Measurements from ENCODE around the gene RASAL2. TPM values are rescaled to one million over a fixed set of nuclear protein-coding genes. Genes with fewer than 3 reads are reported as not detected.

Gene RASAL2
- total and polyA plus RNA-seq, 2 of the 4 experiments (the other 2 are of a cell fraction): 13.1 to 20.6 TPM

GRCh38 chr1:178330848-178331497 is 237.1 kb downstream of the RASAL2 start:
- H3K23ac ChIP-seq (ENCODE audit: low read depth, low read length): no peak overlapping the region
- no peak overlapping the region for H3K56ac ChIP-seq (ENCODE audit: extremely low read depth, insufficient read depth, low read length)
- ChIA-PET POLR2A (ENCODE audit: unreplicated experiment) (no interaction called here), CTCF (no interaction called here)
- no peak overlapping the region for H2AK5ac ChIP-seq (ENCODE audit: low read depth, low read length)
- no peak overlapping the region for H3K14ac ChIP-seq (replicated peaks; ENCODE audit: low read depth, low read length)
- no peaks in the 10 kb centered on the region for H3K27me3 ChIP-seq (ENCODE audit: control insufficient read depth, insufficient read depth, low read length)
- H4K8ac ChIP-seq (ENCODE audit: low read depth in 2 of 2, low read length in 2 of 2): no peak overlapping the region
- H3K9ac ChIP-seq (ENCODE audit: low read depth, low read length): no peak overlapping the region
- no peak overlapping the region for H3K27ac ChIP-seq (ENCODE audit: insufficient read depth, low read length)
- H2BK5ac ChIP-seq (ENCODE audit: low read depth, low read length, poor library complexity, severe bottlenecking): no peak overlapping the region
- H2AK9ac ChIP-seq (replicated peaks; ENCODE audit: low read depth, low read length, poor library complexity): no peak overlapping the region
- peaks cover 3% of the 10 kb centered on the region; the same call in 1 of the 2 replicates for H3K9me1 ChIP-seq (ENCODE audit: insufficient read depth, low read length)
- intact Hi-C loops (cut with micrococcal nuclease): no loop called here
- dilution Hi-C loops (cut with HindIII; ENCODE audit: low sequenced_read_pairs, unreplicated experiment): no loop called here
- no peak overlapping the region for H4K5ac ChIP-seq (ENCODE audit: low read depth, low read length)
- no peak overlapping the region for H2BK20ac ChIP-seq (ENCODE audit: low read depth, low read length)
- no peak for ATAC-seq (ENCODE audit: low read depth)
- in situ Hi-C loops (cut with MboI; ENCODE audit: low sequenced_read_pairs): no loop called here
- H4K20me1 ChIP-seq (ENCODE audit: insufficient read depth, low read length): peaks cover 3% of the 10 kb centered on the region; the same call in 1 of the 2 replicates
- no peak overlapping the region for H3K4me3 ChIP-seq (ENCODE audit: insufficient read depth, low read depth, low read length)
- WGBS, 2 experiments (ENCODE audit: extremely low coverage in 2 of 2, insufficient read length in 1 of 2): no CpG with 5 or more reads among the region's 7 CpGs
- H3K4ac ChIP-seq (ENCODE audit: low read depth, low read length): no peak overlapping the region
- H2AFZ ChIP-seq (replicated peaks; ENCODE audit: low read length, poor library complexity): no peak overlapping the region
- TF ChIP-seq USF2 (IDR thresholded peaks at IDR 0.05; ENCODE audit: low read depth, low read length) (no peak), CEBPB (IDR thresholded peaks at IDR 0.05; ENCODE audit: low read depth, low read length) (no peak), RCOR1 (IDR thresholded peaks at IDR 0.05; ENCODE audit: insufficient replicate concordance, low read length) (no peak), FOS (IDR thresholded peaks at IDR 0.05; ENCODE audit: low read depth, low read length) (no peak), MAZ (IDR thresholded peaks at IDR 0.05; ENCODE audit: borderline replicate concordance, low read depth, low read length) (no peak), CTCF (conservative IDR thresholded peaks at IDR 0.05; ENCODE audit: low read depth, low read length) (no peak), RAD21 (IDR thresholded peaks at IDR 0.05; ENCODE audit: low read length) (no peak)
- no peak overlapping the region; the same call in 1 of the 2 replicates for H3K18ac ChIP-seq (ENCODE audit: low read depth, low read length)
- H2BK120ac ChIP-seq (ENCODE audit: low read depth, low read length): no peak overlapping the region
- H2BK15ac ChIP-seq (ENCODE audit: low read depth, low read length): no peak overlapping the region
- H3K9me3 ChIP-seq (ENCODE audit: control insufficient read depth, insufficient read depth, low read length): no peaks in the 10 kb centered on the region
- H3K79me1 ChIP-seq (ENCODE audit: low read depth in 1 of 2, low read length in 2 of 2): peaks cover 8 to 30% of the 10 kb centered on the region in 2 experiments; a peak in 3 of 4 replicates
- peaks cover 8% of the 10 kb centered on the region for H3K4me1 ChIP-seq (ENCODE audit: control insufficient read depth, insufficient read depth, low read length)
- no TSS peak for BruUV-seq (replicated peaks)
- no peak for DNase-seq
- H3K36me3 ChIP-seq (ENCODE audit: control insufficient read depth, insufficient read depth, low read length): no peaks in the 10 kb centered on the region
- H3K4me2 ChIP-seq (ENCODE audit: low read depth, low read length): no peak overlapping the region
- H4K91ac ChIP-seq (ENCODE audit: insufficient read depth, low read depth, low read length): no peak overlapping the region
